ENCODE results near the gene IPO4. TPM values are rescaled to one million over a fixed set of nuclear protein-coding genes. Genes with fewer than 3 reads are reported as not detected.

The IPO4 gene
- total RNA-seq, 2 donors from 2014 or later, result 42.6 to 44.5 TPM

GRCh38 chr14:24135834-24136683 lies 52.6 kb downstream of the IPO4 start, which contains the start of gene PSME1:
TSS of gene PSME1 (plus strand) at chr14:24136194. CDS start at chr14:24136263, 69 bp downstream.
- Histone ChIP-seq H3K4me1 (replicated peaks) (peaks cover 8% of the 10 kb centered on the region), H3K9me3 (no peaks in the 10 kb centered on the region), H3K4me3 (peak within 1 kb of the TSS; percentile 90 to 98), H3K27me3 (replicated peaks; ENCODE audit: insufficient read depth) (no peaks in the 10 kb centered on the region), H3K27ac (peak within 1 kb of the TSS; percentile 93 to 97), H3K36me3 (peaks cover 3% of the 10 kb centered on the region in 2 donors)
- WGBS, result under 1% methylated on average over 74 of the region's 75 CpGs
- peak; percentile 87 for TF ChIP-seq POLR2AphosphoS5 (IDR thresholded peaks at IDR 0.05)
- TF ChIP-seq CTCF (IDR thresholded peaks at IDR 0.05), result peak in 2 of 4 experiments; percentile 16 to 23
- TF ChIP-seq POLR2A (IDR thresholded peaks at IDR 0.05), result peak; percentile 78
- DNase-seq (ENCODE audit: low spot score), result peak; percentile 93
- intact Hi-C loops (cut with DNase I), result no loop called here

GRCh38 chr14:24135584-24135833 lies 53.1 kb downstream of the IPO4 start:
- TF ChIP-seq CTCF (IDR thresholded peaks at IDR 0.05) (no peak), POLR2A (IDR thresholded peaks at IDR 0.05) (no peak), POLR2AphosphoS5 (IDR thresholded peaks at IDR 0.05) (no peak)
- no peak for DNase-seq (ENCODE audit: low spot score)
- Histone ChIP-seq H3K27me3 (replicated peaks; ENCODE audit: insufficient read depth) (no peaks in the 10 kb centered on the region), H3K9me3 (no peaks in the 10 kb centered on the region), H3K27ac (peak overlapping the region; percentile 93 to 97), H3K4me3 (peak overlapping the region; percentile 90 to 98), H3K4me1 (replicated peaks) (peaks cover 8% of the 10 kb centered on the region), H3K36me3 (peaks cover 3% of the 10 kb centered on the region in 2 donors)
- intact Hi-C loops (cut with DNase I), result no loop called here
- WGBS, result 4% methylated on average over 9 of the region's 9 CpGs

GRCh38 chr14:24133735-24134134 lies 54.9 kb downstream of the IPO4 start:
- DNase-seq (ENCODE audit: low spot score), result no peak

GRCh38 chr14:24132976-24133375 lies 55.6 kb downstream of the IPO4 start:
- WGBS, result 89% methylated on average over 2 of the region's 2 CpGs
- intact Hi-C loops (cut with DNase I), result no loop called here
- Histone ChIP-seq H3K36me3 (no peaks in the 10 kb centered on the region), H3K4me1 (replicated peaks) (peaks cover 4% of the 10 kb centered on the region), H3K27me3 (replicated peaks; ENCODE audit: insufficient read depth) (no peaks in the 10 kb centered on the region), H3K4me3 (no peak overlapping the region), H3K9me3 (no peaks in the 10 kb centered on the region), H3K27ac (no peak overlapping the region)
- TF ChIP-seq POLR2AphosphoS5 (IDR thresholded peaks at IDR 0.05) (no peak), POLR2A (IDR thresholded peaks at IDR 0.05) (no peak), CTCF (IDR thresholded peaks at IDR 0.05) (no peak)
- no peak for DNase-seq (ENCODE audit: low spot score)

More at GRCh38 chr14:24133735-24134134, 54.9 kb downstream of the IPO4 start:
- Histone ChIP-seq H3K27me3 (replicated peaks; ENCODE audit: insufficient read depth) (no peaks in the 10 kb centered on the region), H3K4me3 (no peak overlapping the region), H3K36me3 (peaks cover 0 to under 1% of the 10 kb centered on the region in 2 donors), H3K27ac (no peak overlapping the region), H3K9me3 (no peaks in the 10 kb centered on the region), H3K4me1 (replicated peaks) (peaks cover 4% of the 10 kb centered on the region)
- intact Hi-C loops (cut with DNase I), result no loop called here
- TF ChIP-seq POLR2AphosphoS5 (IDR thresholded peaks at IDR 0.05) (no peak), POLR2A (IDR thresholded peaks at IDR 0.05) (no peak), CTCF (IDR thresholded peaks at IDR 0.05) (no peak)
- 92% methylated on average over 1 of the region's 1 CpG for WGBS
